Smooth muscle cell (in vitro differentiated cells): ENCODE results near the gene BTG2. TPM values are rescaled to one million over a fixed set of nuclear protein-coding genes. Genes with fewer than 3 reads are reported as not detected.
"Not testable (repeated sequence)": the region's sequence is repeated elsewhere in the genome, so short reads cannot be mapped to it uniquely, and the experiment has no call there.

Source experiments
- DNase-seq: peaks from one replicate; lab custom pipeline; 2025; ENCODE audit not compliant: unreplicated experiment; lab: John Stamatoyannopoulos, UW
- H2AFZ ChIP-seq: fragments of 200-600 bp; sonication (generic); 2 replicates; pipeline ENCODE4 v1.6.0; 2016; ENCODE audit warnings: antibody characterized with exemption, low read depth, mild to moderate bottlenecking
- H3F3A ChIP-seq: fragments of 200-600 bp; sonication (generic); 2 replicates; pipeline ENCODE4 v1.6.0; 2017; ENCODE audit warnings: antibody characterized with exemption, low read depth
- H3K27ac ChIP-seq: fragments of 200-600 bp; sonication (generic); 2 replicates; pipeline ENCODE4 v1.5.1; 2016; ENCODE audit warnings: low read depth, mild to moderate bottlenecking
- H3K27me3 ChIP-seq: fragments of 200-600 bp; sonication (generic); 2 replicates; pipeline ENCODE4 v1.6.1; 2016; ENCODE audit warnings: low read depth, mild to moderate bottlenecking
- H3K36me3 ChIP-seq: fragments of 200-600 bp; sonication (generic); 2 replicates; pipeline ENCODE4 v1.5.1; 2016; ENCODE audit warnings: low read depth
- H3K4me1 ChIP-seq: fragments of 200-600 bp; sonication (generic); 2 replicates; pipeline ENCODE4 v1.5.1; 2016; ENCODE audit warnings: low read depth
- H3K4me2 ChIP-seq: fragments of 200-600 bp; sonication (generic); 2 replicates; pipeline ENCODE4 v1.6.0; 2016; ENCODE audit warnings: mild to moderate bottlenecking
- H3K4me3 ChIP-seq: fragments of 200-600 bp; sonication (generic); 2 replicates; pipeline ENCODE4 v1.5.1; 2016; ENCODE audit warnings: mild to moderate bottlenecking
- H3K79me2 ChIP-seq: fragments of 200-600 bp; sonication (generic); 2 replicates; pipeline ENCODE4 v1.6.0; 2016; ENCODE audit warnings: low read depth, mild to moderate bottlenecking
- H3K9ac ChIP-seq: fragments of 200-600 bp; sonication (generic); 2 replicates; pipeline ENCODE4 v1.6.0; 2016; ENCODE audit warnings: low read depth
- H3K9me3 ChIP-seq: fragments of 200-600 bp; sonication (generic); replicated peaks from 2 replicates; pipeline ENCODE4 v1.5.1; 2016; ENCODE audit warnings: low read depth
- H4K20me1 ChIP-seq: fragments of 200-600 bp; sonication (generic); 2 replicates; pipeline ENCODE4 v1.6.0; 2016; ENCODE audit warnings: low read depth
- CTCF ChIP-seq: fragments of 200-600 bp; sonication (generic); IDR thresholded peaks from 2 replicates; pipeline ENCODE4 v1.5.1; 2017; ENCODE audit warnings: borderline replicate concordance, mild to moderate bottlenecking, antibody characterized with exemption; ENCODE audit not compliant: insufficient read depth, poor library complexity, severe bottlenecking
- WGBS: methylation state at CpG from one replicate; pipeline ENCODE4 v1.1.7; 2016; ENCODE audit warnings: low lambda C conversion rate; 5-methylcytosine and 5-hydroxymethylcytosine counted together
- polyA plus RNA-seq: library from polyadenylated mRNA; unstranded; fragments of >200 nt; fragmentation: Nextera tagmentation; extraction: Ambion mirVana; gene quantifications from 2 replicates; pipeline ENCODE4 v1.2.1, GENCODE V29; 2016
- total RNA-seq: library from RNA; depleted of rRNA; stranded (reverse); fragments of >200 nt; gene quantifications from 2 replicates; pipeline ENCODE4 v1.2.3, GENCODE V29; 2014

The BTG2 gene, protein sequence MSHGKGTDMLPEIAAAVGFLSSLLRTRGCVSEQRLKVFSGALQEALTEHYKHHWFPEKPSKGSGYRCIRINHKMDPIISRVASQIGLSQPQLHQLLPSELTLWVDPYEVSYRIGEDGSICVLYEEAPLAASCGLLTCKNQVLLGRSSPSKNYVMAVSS
- total RNA-seq (80.0 and 96.1 TPM in 2 replicates), polyA plus RNA-seq (93.8 and 101 TPM in 2 replicates)

GRCh38 chr1:203304919-203305808 lies at the start of gene BTG2:
BTG2 (plus strand) TSS chr1:203305519; CDS start chr1:203305607, 88 bp downstream.
- Histone ChIP-seq H3F3A (peaks cover 6% of the 10 kb centered on the region), H3K4me2 (peak within 1 kb of the TSS; percentile 87), H2AFZ (peak within 1 kb of the TSS; percentile 58), H3K9ac (peak within 1 kb of the TSS; percentile 90), H3K36me3 (no peaks in the 10 kb centered on the region), H4K20me1 (peaks cover 48% of the 10 kb centered on the region), H3K79me2 (peaks cover 19% of the 10 kb centered on the region), H3K27ac (peak within 1 kb of the TSS; percentile 91), H3K27me3 (no peaks in the 10 kb centered on the region), H3K9me3 (no peaks in the 10 kb centered on the region), H3K4me3 (peak within 1 kb of the TSS; percentile 89), H3K4me1 (peaks cover 37% of the 10 kb centered on the region)
- DNase-seq, result peak; percentile 86
- TF ChIP-seq CTCF, result no peak
- 3% methylated on average over 52 of the region's 79 CpGs for WGBS

DNA sequence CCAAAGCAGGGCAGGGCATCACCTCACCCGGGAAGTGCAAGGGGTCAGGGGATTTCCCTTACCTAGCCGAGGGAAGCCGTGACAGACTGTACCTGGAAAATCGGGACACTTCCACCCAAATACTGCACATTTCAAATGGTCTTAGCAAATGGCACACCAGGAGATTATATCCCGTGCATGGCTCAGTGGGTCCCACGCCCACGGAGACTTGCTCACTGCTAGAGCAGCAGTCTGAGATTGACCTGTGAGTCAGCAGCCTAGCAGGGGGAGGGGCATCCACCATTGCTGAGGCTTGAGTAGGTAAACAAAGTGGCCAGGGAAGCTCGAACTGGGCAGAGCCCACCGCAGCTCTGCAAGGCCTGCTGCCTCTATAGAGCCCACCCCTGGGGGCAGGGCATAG lies 48.7 kb upstream of the BTG2 start:
- H2AFZ ChIP-seq, DNase-seq, H3K4me2 ChIP-seq, H3K79me2 ChIP-seq, H3K27me3 ChIP-seq, H3K4me3 ChIP-seq, H3F3A ChIP-seq, H3K4me1 ChIP-seq, H3K27ac ChIP-seq, H4K20me1 ChIP-seq, H3K9me3 ChIP-seq, H3K36me3 ChIP-seq, H3K9ac ChIP-seq: not testable (repeated sequence)
- WGBS, result 91% methylated on average over 9 of the region's 9 CpGs

DNA sequence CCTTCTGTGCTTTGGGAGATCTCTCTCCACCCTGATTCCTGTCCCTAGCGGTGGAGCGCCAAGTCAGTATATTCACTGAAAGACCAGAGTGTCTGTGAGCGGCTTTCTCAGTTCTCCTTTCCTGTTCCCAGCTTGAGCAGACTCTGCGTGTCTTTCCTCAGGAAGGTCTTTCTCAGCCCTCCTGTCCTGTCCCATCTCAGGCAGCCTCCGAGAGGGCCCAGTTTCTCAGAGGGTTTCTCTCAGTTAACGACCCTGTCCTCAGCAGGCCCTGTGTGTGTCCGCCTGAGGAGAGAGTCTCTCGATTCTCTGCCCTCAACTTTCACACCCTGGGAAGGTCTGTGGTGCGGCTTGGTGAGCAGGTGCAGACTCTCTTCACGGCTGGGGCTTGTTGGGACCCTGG lies 41.8 kb upstream of the BTG2 start:
- H3K27me3 ChIP-seq, result peaks cover 4% of the 10 kb centered on the region
- DNase-seq, result no peak
- no peaks in the 10 kb centered on the region for H4K20me1 ChIP-seq
- H2AFZ ChIP-seq, result no peak overlapping the region
- H3K27ac ChIP-seq, result no peak overlapping the region
- no peaks in the 10 kb centered on the region for H3K79me2 ChIP-seq
- TF ChIP-seq CTCF, result no peak
- H3K9ac ChIP-seq, result no peak overlapping the region
- no peaks in the 10 kb centered on the region for H3K9me3 ChIP-seq
- H3K4me2 ChIP-seq, result no peak overlapping the region
- H3K36me3 ChIP-seq, result no peaks in the 10 kb centered on the region
- H3K4me3 ChIP-seq, result no peak overlapping the region
- no peaks in the 10 kb centered on the region for H3F3A ChIP-seq
- WGBS, result 86% methylated on average over 10 of the region's 10 CpGs
- no peaks in the 10 kb centered on the region for H3K4me1 ChIP-seq

DNA sequence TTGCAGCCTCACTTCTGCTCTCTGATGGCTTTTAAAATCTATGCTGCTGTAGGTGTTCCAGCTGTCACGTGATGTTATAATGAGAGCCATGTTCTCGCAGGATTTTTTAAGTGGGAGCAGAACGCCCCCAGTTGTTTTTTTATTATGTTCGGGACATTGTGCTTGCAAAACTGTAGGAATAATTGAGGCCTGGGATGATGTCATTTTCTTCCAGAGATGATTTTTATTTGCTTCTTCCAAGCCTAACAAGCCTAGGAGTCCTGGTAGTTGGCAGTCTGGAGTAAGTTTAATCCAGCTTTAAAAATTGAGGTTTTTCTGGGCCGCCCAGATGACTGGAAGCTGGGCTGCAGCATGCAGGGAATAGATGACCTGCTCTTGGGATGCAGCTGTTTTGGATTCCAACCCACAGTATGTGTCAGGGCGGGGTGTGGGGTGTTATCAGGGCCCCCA lies 41.2 kb upstream of the BTG2 start:
- H3K36me3 ChIP-seq, result no peaks in the 10 kb centered on the region
- H4K20me1 ChIP-seq, result no peaks in the 10 kb centered on the region
- no peaks in the 10 kb centered on the region for H3F3A ChIP-seq
- no peak overlapping the region for H3K9ac ChIP-seq
- no peak for TF ChIP-seq CTCF
- WGBS, result 80% methylated on average over 6 of the region's 6 CpGs
- H3K9me3 ChIP-seq, result no peaks in the 10 kb centered on the region
- no peak overlapping the region for H3K4me2 ChIP-seq
- H3K27ac ChIP-seq, result no peak overlapping the region
- H2AFZ ChIP-seq, result no peak overlapping the region
- H3K27me3 ChIP-seq, result peaks cover 4% of the 10 kb centered on the region
- no peak overlapping the region for H3K4me3 ChIP-seq
- DNase-seq, result no peak
- no peaks in the 10 kb centered on the region for H3K4me1 ChIP-seq
- no peaks in the 10 kb centered on the region for H3K79me2 ChIP-seq
